Central memory CD8-positive, alpha-beta T cell (primary cell): ENCODE data around the gene STAT3.
A peak's percentile ranks its signal among the peaks of the same experiment; 100 is the strongest.
"Not testable (repeated sequence)": the region's sequence is repeated elsewhere in the genome, so short reads cannot be mapped to it uniquely, and the experiment has no call there.

ENCODE experiments used
- ATAC-seq: fragments of 150-1000 bp; cut with Tn5 transposase; replicated peaks from 2 replicates; pipeline ENCODE4 v1.10.0; 2022; ENCODE audit warnings: mild to moderate bottlenecking, moderate FRiP score, moderate number of reproducible peaks; ENCODE audit not compliant: poor library complexity, severe bottlenecking; ENCODE audit errors: extremely low read depth
- DNase-seq, 2 donors: peaks; one replicate each; pipeline ENCODE4 v3.0.0; 2021; ENCODE audit warnings: low spot score in 2 of 2
- H3K27ac Mint-ChIP-seq: one replicate; pipeline ENCODE4 v1.8.0; 2022; ENCODE audit warnings: low read depth, mild to moderate bottlenecking, moderate library complexity, mixed read lengths
- H3K27me3 Mint-ChIP-seq: one replicate; pipeline ENCODE4 v1.8.0; 2022; ENCODE audit warnings: mixed read lengths
- H3K36me3 Mint-ChIP-seq: one replicate; pipeline ENCODE4 v1.8.0; 2022; ENCODE audit warnings: mild to moderate bottlenecking, moderate library complexity, mixed read lengths; ENCODE audit not compliant: insufficient read depth
- H3K4me1 Mint-ChIP-seq: one replicate; pipeline ENCODE4 v1.8.0; 2022; ENCODE audit warnings: mixed read lengths
- H3K4me3 Mint-ChIP-seq: one replicate; pipeline ENCODE4 v1.8.0; 2022; ENCODE audit warnings: mild to moderate bottlenecking, moderate library complexity, mixed read lengths
- H3K9me3 Mint-ChIP-seq: one replicate; pipeline ENCODE4 v1.8.0; 2022; ENCODE audit warnings: mixed read lengths

Gene STAT3

DNA sequence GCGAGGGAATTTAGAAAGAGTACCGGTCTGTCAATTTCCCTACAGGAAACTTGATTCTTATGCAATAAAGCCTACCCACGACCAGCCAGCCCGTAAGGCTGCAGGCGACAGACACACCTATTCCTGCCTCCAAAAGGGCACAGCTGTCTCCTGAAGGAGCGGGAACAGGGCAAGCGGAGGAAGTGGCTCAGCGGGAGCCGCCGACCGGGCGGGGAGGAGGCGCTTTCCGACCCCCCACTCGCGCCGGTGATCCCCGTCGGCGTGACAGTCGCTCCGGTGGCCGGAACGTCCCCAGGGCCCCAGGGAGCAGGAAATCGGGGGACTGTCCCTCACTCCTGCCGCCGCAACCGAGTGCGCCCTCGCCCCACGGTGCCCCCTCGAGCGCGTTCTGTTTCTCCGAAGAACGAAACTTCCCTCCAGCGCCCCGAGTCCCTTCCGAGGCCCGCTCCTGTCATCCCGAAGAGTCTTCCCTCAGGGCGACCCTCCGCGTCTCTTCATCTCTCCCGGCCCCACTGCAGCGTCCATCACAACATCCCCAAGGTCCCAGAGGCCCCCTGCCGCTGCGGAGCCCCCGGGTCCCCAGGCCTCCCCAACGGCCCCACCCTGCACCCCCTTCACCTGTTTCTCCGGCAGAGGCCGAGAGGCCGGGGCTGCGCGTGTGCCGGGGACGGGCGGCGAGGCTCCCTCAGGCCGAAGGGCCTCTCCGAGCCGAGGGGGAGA, 421 bp downstream of the STAT3 start:
- Mint-ChIP-seq H3K36me3 (peaks cover 26% of the 10 kb centered on the region), H3K4me1 (peaks cover 39% of the 10 kb centered on the region), H3K27me3 (no peaks in the 10 kb centered on the region), H3K27ac (peak overlapping the region; percentile 99), H3K4me3 (peak overlapping the region; percentile 98), H3K9me3 (no peaks in the 10 kb centered on the region)
- no peak for ATAC-seq
- DNase-seq = peak in 1 of 2 donors; percentile 37

DNA sequence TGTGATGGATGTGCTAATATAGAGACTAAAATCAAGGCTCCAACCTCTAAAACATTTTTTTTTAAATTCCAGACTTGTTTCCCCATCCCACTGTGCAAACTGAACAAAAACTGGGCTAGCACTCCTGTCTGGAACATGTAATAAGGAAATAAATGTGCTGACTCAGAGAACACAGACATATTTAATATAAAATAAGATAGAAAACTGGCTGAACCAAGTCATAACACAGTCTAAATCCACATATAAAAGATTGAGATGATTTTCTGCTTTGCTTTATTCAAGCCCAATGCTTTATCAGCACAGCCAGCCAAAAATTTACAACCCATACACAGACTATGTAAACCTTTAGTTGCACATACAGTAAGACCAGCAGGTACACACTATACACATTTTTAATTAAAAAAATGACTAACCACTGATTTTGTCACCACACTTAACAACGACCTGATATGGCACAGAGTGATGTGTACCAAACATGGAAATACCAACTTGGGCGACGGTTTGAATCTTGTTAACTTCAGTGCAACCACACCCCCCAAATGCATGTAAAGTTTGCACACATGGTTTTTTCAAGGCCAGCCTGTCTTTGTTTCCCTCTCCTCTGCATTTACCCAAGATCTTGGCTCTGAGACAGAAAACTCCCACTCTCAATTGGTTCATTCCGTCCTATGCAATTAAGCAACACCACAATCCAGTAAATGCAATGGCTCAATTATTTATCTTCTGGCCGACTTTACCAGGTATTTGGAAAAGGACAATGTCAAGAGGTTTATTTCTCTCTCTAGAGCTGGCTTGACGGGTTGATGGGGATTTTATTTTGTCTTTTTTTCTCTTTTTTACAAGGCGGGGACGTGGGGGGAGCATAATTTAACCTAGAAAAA, 1.2 kb downstream of the STAT3 start:
- DNase-seq (no peak), ATAC-seq (no peak)
- Mint-ChIP-seq H3K4me3 (peak overlapping the region; percentile 98), H3K4me1 (peaks cover 48% of the 10 kb centered on the region), H3K27ac (peak overlapping the region; percentile 99), H3K9me3 (no peaks in the 10 kb centered on the region), H3K27me3 (no peaks in the 10 kb centered on the region), H3K36me3 (peaks cover 26% of the 10 kb centered on the region)

GRCh38 chr17:42381898-42382297, 6.3 kb downstream of the STAT3 start:
- no peak overlapping the region for H3K4me3 Mint-ChIP-seq
- H3K9me3 Mint-ChIP-seq = no peaks in the 10 kb centered on the region
- DNase-seq (no peak), ATAC-seq (no peak)
- no peak overlapping the region for H3K27ac Mint-ChIP-seq
- no peaks in the 10 kb centered on the region for H3K27me3 Mint-ChIP-seq
- peaks cover 58% of the 10 kb centered on the region for H3K4me1 Mint-ChIP-seq
- peaks cover 6% of the 10 kb centered on the region for H3K36me3 Mint-ChIP-seq

- DNase-seq (no peak), ATAC-seq (no peak)
- Mint-ChIP-seq H3K27me3 (no peaks in the 10 kb centered on the region), H3K4me1 (peaks cover 52% of the 10 kb centered on the region), H3K36me3 (peaks cover 6% of the 10 kb centered on the region), H3K4me3 (no peak overlapping the region), H3K9me3 (no peaks in the 10 kb centered on the region), H3K27ac (no peak overlapping the region)
Observed at GRCh38 chr17:42380935-42381334, 7.3 kb downstream of the STAT3 start.

DNA sequence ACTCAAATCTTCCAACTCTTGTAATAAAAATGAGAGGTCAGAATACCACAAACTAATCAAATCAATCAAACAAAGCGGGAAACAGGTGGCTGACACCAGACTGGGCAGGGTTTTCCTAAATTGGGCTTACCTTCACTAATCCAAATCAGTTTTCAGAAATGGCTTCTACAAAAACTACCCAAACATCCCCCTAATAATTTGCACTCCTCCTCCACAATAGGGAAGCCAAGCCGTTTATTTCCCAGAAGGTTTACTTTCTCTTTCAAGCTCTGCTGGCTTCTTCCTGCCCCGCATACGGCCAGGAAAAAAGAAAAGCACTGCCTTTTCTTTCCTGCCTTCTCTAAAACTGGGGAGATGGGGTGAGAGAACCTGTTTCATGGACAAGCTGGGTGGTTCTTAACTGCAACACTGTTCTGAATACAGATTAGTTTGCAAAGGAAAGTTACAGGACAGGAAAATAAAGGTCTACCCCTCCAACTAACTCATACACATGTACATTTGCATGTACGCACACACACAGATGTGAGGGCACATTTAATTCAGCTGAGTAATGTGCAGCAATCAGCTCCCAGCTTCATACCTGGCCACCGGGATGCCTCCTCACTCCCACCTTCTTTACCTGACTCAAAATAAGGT, 9.2 kb downstream of the STAT3 start:
- Mint-ChIP-seq H3K36me3 (peaks cover 7% of the 10 kb centered on the region), H3K4me1 (peaks cover 57% of the 10 kb centered on the region), H3K27me3 (no peaks in the 10 kb centered on the region), H3K27ac (peak overlapping the region; percentile 69), H3K4me3 (peak overlapping the region; percentile 69), H3K9me3 (no peaks in the 10 kb centered on the region)
- no peak for DNase-seq
- peak; percentile 52 for ATAC-seq

DNA sequence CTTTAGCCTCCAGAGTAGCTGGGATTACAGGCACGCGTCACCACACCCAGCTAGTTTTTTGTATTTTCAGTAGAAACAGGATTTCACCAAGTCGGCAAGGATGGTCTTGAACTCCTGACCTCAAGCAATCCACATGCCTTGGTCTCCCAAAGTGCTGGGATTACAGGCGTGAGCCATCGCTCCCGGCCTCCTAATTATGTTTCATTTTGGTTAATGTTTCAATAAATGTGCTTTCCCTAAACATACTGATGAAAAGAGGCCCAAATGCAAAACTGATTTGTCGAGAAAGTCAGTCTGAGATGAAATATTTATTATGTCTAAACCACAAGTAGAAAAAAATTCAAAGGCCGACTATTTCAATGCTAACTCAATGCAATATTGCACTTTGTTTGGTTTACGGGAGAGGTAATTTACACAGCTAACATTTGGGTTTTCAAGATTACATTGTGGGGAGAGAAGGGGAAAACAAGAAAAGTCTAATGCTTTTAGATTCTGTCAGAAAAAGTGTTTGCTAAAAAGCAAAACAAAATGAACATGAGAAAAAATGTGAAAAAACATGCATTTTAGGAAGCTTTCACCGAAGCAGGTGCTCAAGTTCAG, 9.8 kb downstream of the STAT3 start:
- no peak for DNase-seq
- peak overlapping the region; percentile 69 for H3K27ac Mint-ChIP-seq
- H3K36me3 Mint-ChIP-seq = peaks cover 7% of the 10 kb centered on the region
- no peak for ATAC-seq
- H3K9me3 Mint-ChIP-seq = no peaks in the 10 kb centered on the region
- peak overlapping the region; percentile 69 for H3K4me3 Mint-ChIP-seq
- H3K27me3 Mint-ChIP-seq = no peaks in the 10 kb centered on the region
- H3K4me1 Mint-ChIP-seq = peaks cover 57% of the 10 kb centered on the region

GRCh38 chr17:42373896-42374295, 14.3 kb downstream of the STAT3 start:
- DNase-seq = no peak
- peaks cover 42% of the 10 kb centered on the region for H3K4me1 Mint-ChIP-seq
- H3K27ac Mint-ChIP-seq = no peak overlapping the region
- H3K27me3 Mint-ChIP-seq = no peaks in the 10 kb centered on the region
- no peaks in the 10 kb centered on the region for H3K9me3 Mint-ChIP-seq
- peaks cover 15% of the 10 kb centered on the region for H3K36me3 Mint-ChIP-seq
- no peak for ATAC-seq
- H3K4me3 Mint-ChIP-seq = no peak overlapping the region

DNA sequence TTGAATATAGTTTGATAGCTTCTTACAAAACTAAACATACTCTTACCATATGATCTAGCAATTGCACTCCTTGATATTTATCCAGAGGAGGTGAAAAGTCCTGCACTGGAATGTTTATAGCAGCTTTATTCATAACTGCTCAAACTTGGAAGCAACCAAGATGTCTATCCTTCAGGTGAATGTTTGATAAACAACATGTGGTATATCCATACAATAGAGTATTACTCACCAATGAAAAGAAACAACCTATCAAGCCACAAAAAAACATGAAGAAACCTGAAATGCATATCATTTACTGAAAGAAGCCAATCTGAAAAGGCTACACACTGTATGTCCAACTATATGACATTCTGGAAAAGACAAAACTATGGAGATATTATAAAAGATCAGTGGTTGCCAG, 16.1 kb downstream of the STAT3 start:
- no peak overlapping the region for H3K4me3 Mint-ChIP-seq
- DNase-seq (no peak), ATAC-seq (no peak)
- H3K27ac Mint-ChIP-seq = peak overlapping the region; percentile 46
- peaks cover 12% of the 10 kb centered on the region for H3K36me3 Mint-ChIP-seq
- no peaks in the 10 kb centered on the region for H3K9me3 Mint-ChIP-seq
- no peaks in the 10 kb centered on the region for H3K27me3 Mint-ChIP-seq
- peaks cover 46% of the 10 kb centered on the region for H3K4me1 Mint-ChIP-seq

- Mint-ChIP-seq H3K4me1 (peaks cover 54% of the 10 kb centered on the region), H3K36me3 (peaks cover 10% of the 10 kb centered on the region)
- H3K4me3 Mint-ChIP-seq, H3K27ac Mint-ChIP-seq, H3K27me3 Mint-ChIP-seq, DNase-seq, H3K9me3 Mint-ChIP-seq, ATAC-seq: not testable (repeated sequence)
Observed at GRCh38 chr17:42368797-42369561, 19.3 kb downstream of the STAT3 start.

DNA sequence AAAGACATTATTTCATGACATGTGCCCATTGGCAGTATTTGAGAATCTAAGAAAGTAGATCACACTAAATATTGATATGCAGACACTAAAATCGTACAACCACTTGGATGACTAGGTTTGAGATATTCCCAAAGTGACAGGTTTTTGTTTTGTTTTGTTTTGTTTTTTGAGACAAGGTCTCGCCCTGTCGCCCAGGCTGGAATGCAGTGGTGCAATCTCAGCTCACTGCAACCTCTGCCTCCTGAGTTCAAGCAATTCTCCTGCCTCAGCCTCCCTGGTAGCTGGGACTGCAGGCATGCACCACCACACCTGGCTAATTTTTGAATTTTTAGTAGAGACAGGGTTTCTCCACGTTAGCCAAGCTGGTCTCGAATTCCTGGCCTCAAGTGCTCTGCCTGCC, 19.9 kb downstream of the STAT3 start:
- peaks cover 61% of the 10 kb centered on the region for H3K4me1 Mint-ChIP-seq
- not testable (repeated sequence) for H3K27me3 Mint-ChIP-seq, ATAC-seq, H3K9me3 Mint-ChIP-seq, H3K4me3 Mint-ChIP-seq, DNase-seq, H3K27ac Mint-ChIP-seq
- peaks cover 12% of the 10 kb centered on the region for H3K36me3 Mint-ChIP-seq

DNA sequence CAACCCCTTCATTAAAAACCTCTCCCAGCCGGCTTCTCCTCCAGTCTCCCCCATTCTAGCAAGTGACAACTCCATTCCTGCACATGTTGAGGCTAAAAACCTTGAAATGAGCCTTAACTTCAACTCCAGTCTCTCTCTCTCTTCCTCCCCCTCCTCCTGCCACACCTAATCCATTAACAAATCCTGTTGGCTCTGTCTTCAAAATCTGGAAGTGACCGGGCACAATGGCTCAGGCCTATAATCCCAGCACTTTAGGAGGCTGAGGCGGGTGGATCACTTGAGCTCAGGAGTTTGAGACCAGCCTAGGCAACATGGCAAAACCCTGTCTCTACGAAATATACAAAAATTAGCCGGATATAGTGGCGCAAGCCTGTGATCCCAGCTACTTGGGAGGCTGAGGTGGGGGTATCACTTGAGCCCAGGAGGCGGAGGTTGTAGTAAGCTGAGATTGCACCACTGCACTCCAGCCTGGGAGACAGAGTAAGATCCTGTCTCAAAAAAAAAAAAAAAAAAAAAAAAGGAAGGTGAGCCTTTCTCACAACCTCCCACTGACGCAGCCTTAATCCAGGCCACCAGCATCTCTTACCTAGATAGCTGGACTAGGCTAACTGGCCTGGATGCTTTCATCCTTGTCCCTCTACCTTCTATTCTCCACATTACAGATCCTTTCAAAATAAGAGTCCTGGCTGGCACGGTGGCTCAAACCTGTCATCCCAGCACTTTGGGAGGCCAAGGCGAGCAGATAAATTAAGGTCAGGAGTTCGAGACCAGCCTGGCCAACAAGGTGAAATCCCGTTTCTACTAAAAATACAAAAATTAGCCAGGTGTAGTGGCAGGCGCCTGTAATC, 21.8 kb downstream of the STAT3 start:
- Mint-ChIP-seq H3K27ac (peak overlapping the region; percentile 5), H3K4me1 (peaks cover 75% of the 10 kb centered on the region)
- not testable (repeated sequence) for H3K27me3 Mint-ChIP-seq, ATAC-seq, DNase-seq, H3K4me3 Mint-ChIP-seq, H3K9me3 Mint-ChIP-seq, H3K36me3 Mint-ChIP-seq
